GM18502 (cell line): ENCODE measurements around the gene RANBP10.

ENCODE experiments used
- ATAC-seq: cut with Tn5 transposase; IDR thresholded peaks from one replicate; pipeline ENCODE4 v1.9.1; 2021; ENCODE audit warnings: mild to moderate bottlenecking; ENCODE audit not compliant: unreplicated experiment, poor library complexity

RANBP10 gene

GRCh38 chr16:67750466-67750865 is 55.9 kb downstream of the RANBP10 start:
- ATAC-seq, result no peak

GRCh38 chr16:67749436-67750078 is 56.8 kb downstream of the RANBP10 start:
- ATAC-seq, result no peak

- ATAC-seq, result no peak
These were observed 57.5 kb downstream of the RANBP10 start for GRCh38 chr16:67748834-67749233.

- no peak for ATAC-seq
These were observed 59.5 kb downstream of the RANBP10 start for GRCh38 chr16:67746846-67747245.

- no peak for ATAC-seq
These were observed 65.2 kb downstream of the RANBP10 start for GRCh38 chr16:67741118-67741517.

- no peak for ATAC-seq
These were observed 66.0 kb downstream of the RANBP10 start for GRCh38 chr16:67740391-67740790.

GRCh38 chr16:67736858-67737257 is 69.5 kb downstream of the RANBP10 start:
- no peak for ATAC-seq

GRCh38 chr16:67734731-67735201 is 71.6 kb downstream of the RANBP10 start:
- no peak for ATAC-seq

- ATAC-seq, result no peak
These were observed 72.5 kb downstream of the RANBP10 start for GRCh38 chr16:67733734-67734470.

GRCh38 chr16:67731753-67732095 is 74.6 kb downstream of the RANBP10 start:
- ATAC-seq, result no peak

GRCh38 chr16:67731071-67731752 is 75.1 kb downstream of the RANBP10 start:
- no peak for ATAC-seq

GRCh38 chr16:67730326-67730725 is 76.0 kb downstream of the RANBP10 start:
- no peak for ATAC-seq

- ATAC-seq, result no peak
These were observed 76.6 kb downstream of the RANBP10 start for GRCh38 chr16:67729636-67730248.

GRCh38 chr16:67727521-67728485 is 78.6 kb downstream of the RANBP10 start:
- ATAC-seq, result no peak

GRCh38 chr16:67726106-67727034 is 80.0 kb downstream of the RANBP10 start:
- ATAC-seq, result no peak

GRCh38 chr16:67723911-67724305 is 82.5 kb downstream of the RANBP10 start:
- ATAC-seq, result no peak

GRCh38 chr16:67723151-67723910 is 83.0 kb downstream of the RANBP10 start:
- ATAC-seq, result no peak

- no peak for ATAC-seq
These were observed 86.1 kb downstream of the RANBP10 start for GRCh38 chr16:67720236-67720635.
